Duodenal mucosa (tissue), 2 donors: Measurements from ENCODE around the gene SDHB.

Source experiments
- H3K27ac ChIP-seq: one replicate; pipeline ENCODE4 v1.7.0; 2013; ENCODE audit warnings: low read depth, low read length
- H3K27me3 ChIP-seq, 2 donors: one replicate each; pipeline ENCODE4 v1.7.0; 2013; ENCODE audit warnings: low read length in 2 of 2, control low read depth in 1 of 2; ENCODE audit not compliant: insufficient read depth in 2 of 2, control insufficient read depth in 1 of 2
- H3K36me3 ChIP-seq, 2 donors: one replicate each; pipeline ENCODE4 v1.7.0; 2013; ENCODE audit warnings: low read length in 2 of 2, control low read depth in 1 of 2; ENCODE audit not compliant: insufficient read depth in 2 of 2, control insufficient read depth in 1 of 2
- H3K4me1 ChIP-seq, 2 donors: one replicate each; pipeline ENCODE4 v1.7.0; 2013; ENCODE audit warnings: low read length in 2 of 2, control low read depth in 1 of 2; ENCODE audit not compliant: insufficient read depth in 2 of 2, control insufficient read depth in 1 of 2
- H3K4me3 ChIP-seq, 2 donors: one replicate each; pipeline ENCODE4 v1.7.0; 2013; ENCODE audit warnings: low read length in 2 of 2, low read depth in 1 of 2
- H3K9ac ChIP-seq, 2 donors: one replicate each; pipeline ENCODE4 v1.7.0; 2013; ENCODE audit warnings: low read length in 2 of 2, low read depth in 1 of 2
- H3K9me3 ChIP-seq, 2 donors: one replicate each; pipeline ENCODE4 v1.7.0; 2013; ENCODE audit warnings: low read length in 2 of 2, control low read depth in 1 of 2; ENCODE audit not compliant: control insufficient read depth in 1 of 2

SDHB gene

GRCh38 chr1:17047924-17048323 is 5.9 kb downstream of the SDHB start:
- H3K9ac ChIP-seq: no peak overlapping the region
- H3K27me3 ChIP-seq: no peaks in the 10 kb centered on the region
- no peak overlapping the region for H3K4me3 ChIP-seq
- H3K27ac ChIP-seq: no peak overlapping the region
- peaks cover 17 to 27% of the 10 kb centered on the region in 2 donors for H3K36me3 ChIP-seq
- H3K9me3 ChIP-seq: no peaks in the 10 kb centered on the region
- peaks cover 19 to 21% of the 10 kb centered on the region in 2 donors for H3K4me1 ChIP-seq

- H3K27ac ChIP-seq: no peak overlapping the region
Measured at GRCh38 chr1:17046334-17046657, 7.5 kb downstream of the SDHB start.

GRCh38 chr1:17045634-17046333 is 8.0 kb downstream of the SDHB start:
- H3K27me3 ChIP-seq: no peaks in the 10 kb centered on the region
- H3K4me3 ChIP-seq: peak overlapping the region; percentile 12 to 21
- H3K9ac ChIP-seq: no peak overlapping the region
- H3K9me3 ChIP-seq: no peaks in the 10 kb centered on the region
- H3K4me1 ChIP-seq: peaks cover 4 to 5% of the 10 kb centered on the region in 2 donors
- peaks cover 16 to 43% of the 10 kb centered on the region in 2 donors for H3K36me3 ChIP-seq
- H3K27ac ChIP-seq: no peak overlapping the region

More at GRCh38 chr1:17046334-17046657, 7.5 kb downstream of the SDHB start:
- no peaks in the 10 kb centered on the region for H3K27me3 ChIP-seq
- no peak overlapping the region for H3K4me3 ChIP-seq
- peaks cover 6 to 10% of the 10 kb centered on the region in 2 donors for H3K4me1 ChIP-seq
- no peak overlapping the region for H3K9ac ChIP-seq
- peaks cover 17 to 40% of the 10 kb centered on the region in 2 donors for H3K36me3 ChIP-seq
- no peaks in the 10 kb centered on the region for H3K9me3 ChIP-seq

GRCh38 chr1:17045150-17045549 is 8.7 kb downstream of the SDHB start:
- peaks cover 4 to 5% of the 10 kb centered on the region in 2 donors for H3K4me1 ChIP-seq
- H3K4me3 ChIP-seq: no peak overlapping the region
- no peaks in the 10 kb centered on the region for H3K27me3 ChIP-seq
- no peak overlapping the region for H3K27ac ChIP-seq
- no peak overlapping the region for H3K9ac ChIP-seq
- H3K9me3 ChIP-seq: no peaks in the 10 kb centered on the region
- H3K36me3 ChIP-seq: peaks cover 11 to 45% of the 10 kb centered on the region in 2 donors

- Histone ChIP-seq H3K36me3 (peaks cover 6 to 50% of the 10 kb centered on the region in 2 donors), H3K4me1 (peaks cover 4 to 5% of the 10 kb centered on the region in 2 donors), H3K27ac (no peak overlapping the region)
Measured at GRCh38 chr1:17043676-17044075, 10.2 kb downstream of the SDHB start.

GRCh38 chr1:17040135-17040534 is 13.7 kb downstream of the SDHB start:
- H3K27me3 ChIP-seq: no peaks in the 10 kb centered on the region

More at GRCh38 chr1:17043676-17044075, 10.2 kb downstream of the SDHB start:
- H3K27me3 ChIP-seq: no peaks in the 10 kb centered on the region
- H3K9ac ChIP-seq: no peak overlapping the region
- H3K4me3 ChIP-seq: no peak overlapping the region
- H3K9me3 ChIP-seq: no peaks in the 10 kb centered on the region

GRCh38 chr1:17039522-17039921 is 14.3 kb downstream of the SDHB start:
- no peaks in the 10 kb centered on the region for H3K4me1 ChIP-seq
- H3K4me3 ChIP-seq: no peak overlapping the region
- no peaks in the 10 kb centered on the region for H3K27me3 ChIP-seq
- no peaks in the 10 kb centered on the region for H3K9me3 ChIP-seq
- no peak overlapping the region for H3K9ac ChIP-seq
- H3K27ac ChIP-seq: no peak overlapping the region
- H3K36me3 ChIP-seq: peaks cover 14 to 58% of the 10 kb centered on the region in 2 donors

More at GRCh38 chr1:17040135-17040534, 13.7 kb downstream of the SDHB start:
- Histone ChIP-seq H3K4me1 (no peaks in the 10 kb centered on the region), H3K9me3 (no peaks in the 10 kb centered on the region), H3K27ac (no peak overlapping the region), H3K4me3 (no peak overlapping the region), H3K9ac (no peak overlapping the region), H3K36me3 (peaks cover 14 to 60% of the 10 kb centered on the region in 2 donors)

GRCh38 chr1:17033481-17033880 is 20.4 kb downstream of the SDHB start:
- peaks cover 23 to 51% of the 10 kb centered on the region in 2 donors for H3K36me3 ChIP-seq
- H3K4me3 ChIP-seq: no peak overlapping the region
- H3K27ac ChIP-seq: no peak overlapping the region
- no peaks in the 10 kb centered on the region for H3K4me1 ChIP-seq
- H3K9ac ChIP-seq: no peak overlapping the region
- no peaks in the 10 kb centered on the region for H3K27me3 ChIP-seq
- H3K9me3 ChIP-seq: no peaks in the 10 kb centered on the region

- no peak overlapping the region for H3K9ac ChIP-seq
- H3K27ac ChIP-seq: no peak overlapping the region
- peaks cover 26 to 53% of the 10 kb centered on the region in 2 donors for H3K36me3 ChIP-seq
- no peaks in the 10 kb centered on the region for H3K4me1 ChIP-seq
- H3K9me3 ChIP-seq: no peaks in the 10 kb centered on the region
- H3K27me3 ChIP-seq: no peaks in the 10 kb centered on the region
- no peak overlapping the region for H3K4me3 ChIP-seq
Measured at GRCh38 chr1:17032741-17033140, 21.1 kb downstream of the SDHB start.

- no peak overlapping the region for H3K27ac ChIP-seq
- peaks cover 33 to 63% of the 10 kb centered on the region in 2 donors for H3K36me3 ChIP-seq
- H3K27me3 ChIP-seq: no peaks in the 10 kb centered on the region
- H3K9me3 ChIP-seq: no peaks in the 10 kb centered on the region
- H3K4me3 ChIP-seq: no peak overlapping the region
- no peak overlapping the region for H3K9ac ChIP-seq
- no peaks in the 10 kb centered on the region for H3K4me1 ChIP-seq
Measured at GRCh38 chr1:17031436-17031835, 22.4 kb downstream of the SDHB start.
